A549 treated with Mapracorat at 1 μM for 4 hours (cell line): ENCODE data around the gene SLC16A14. TPM values are rescaled to one million over a fixed set of nuclear protein-coding genes. Genes with fewer than 3 reads are reported as not detected.

ENCODE experiments used
- total RNA-seq: library from RNA; stranded (reverse); fragments of 200-300 nt; extraction: Qiagen RNA extraction; gene quantifications from 5 replicates; pipeline ENCODE4 v1.2.3, GENCODE V29; 2022

SLC16A14 gene, protein sequence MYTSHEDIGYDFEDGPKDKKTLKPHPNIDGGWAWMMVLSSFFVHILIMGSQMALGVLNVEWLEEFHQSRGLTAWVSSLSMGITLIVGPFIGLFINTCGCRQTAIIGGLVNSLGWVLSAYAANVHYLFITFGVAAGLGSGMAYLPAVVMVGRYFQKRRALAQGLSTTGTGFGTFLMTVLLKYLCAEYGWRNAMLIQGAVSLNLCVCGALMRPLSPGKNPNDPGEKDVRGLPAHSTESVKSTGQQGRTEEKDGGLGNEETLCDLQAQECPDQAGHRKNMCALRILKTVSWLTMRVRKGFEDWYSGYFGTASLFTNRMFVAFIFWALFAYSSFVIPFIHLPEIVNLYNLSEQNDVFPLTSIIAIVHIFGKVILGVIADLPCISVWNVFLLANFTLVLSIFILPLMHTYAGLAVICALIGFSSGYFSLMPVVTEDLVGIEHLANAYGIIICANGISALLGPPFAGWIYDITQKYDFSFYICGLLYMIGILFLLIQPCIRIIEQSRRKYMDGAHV
- total RNA-seq: 0.64 to 1.2 TPM (median 0.88 TPM) in 5 replicates

DNA sequence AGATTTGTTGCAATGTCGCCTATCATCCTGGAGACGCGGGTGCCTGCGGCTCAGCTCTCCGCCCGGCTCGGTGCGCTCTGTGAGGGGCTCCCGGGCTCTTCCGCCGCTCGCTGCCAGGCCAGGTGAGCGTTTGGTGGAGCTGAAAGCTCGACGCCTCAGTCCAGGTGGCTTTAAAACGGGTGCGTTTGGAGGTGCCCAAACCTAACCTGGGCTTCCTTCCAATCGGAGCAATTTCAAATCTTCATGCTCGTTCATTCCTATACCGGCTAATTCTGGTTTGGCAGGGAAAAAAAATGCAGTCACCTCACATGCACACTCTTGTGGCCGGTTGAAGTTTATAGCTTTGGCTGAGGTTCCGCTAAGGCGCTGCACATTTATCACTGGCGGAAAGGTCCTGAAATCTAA is at the start of gene SLC16A14:
SLC16A14 (minus strand) TSS at position 274 of the 405 bp plus-strand sequence. CDS start 9,572 bp downstream, outside the sequence.

Other genes with a start within 250 kb of the SLC16A14 start
- 75.0 to 110 TPM (median 94.3 TPM) in 5 replicates for gene TRIP12, start 146.9 kb downstream of the SLC16A14 start, total RNA-seq
- gene FBXO36, start 146.4 kb downstream of the SLC16A14 start, total RNA-seq: 0.83 to 1.7 TPM (median 1.4 TPM) in 5 replicates
- 5.1 to 7.0 TPM (median 6.7 TPM) in 5 replicates for gene SP110, start 151.1 kb upstream of the SLC16A14 start, total RNA-seq
- gene SP140, start 156.8 kb upstream of the SLC16A14 start, total RNA-seq: 0.27 TPM in 1 of 5 replicates, not detected in the others